ENCODE measurements around the gene SLITRK3.
"Not testable (repeated sequence)": the region's sequence is repeated elsewhere in the genome, so short reads cannot be mapped to it uniquely, and the experiment has no call there.

SLITRK3 gene

GRCh38 chr3:165188452-165188851 lies 7.7 kb downstream of the SLITRK3 start:
- DNase-seq: no peak

- no peak for DNase-seq
These were observed 10.4 kb downstream of the SLITRK3 start for GRCh38 chr3:165185707-165186327.

- no peak for DNase-seq
These were observed 14.6 kb downstream of the SLITRK3 start for GRCh38 chr3:165181556-165181955.

GRCh38 chr3:165170236-165170635 lies 25.9 kb downstream of the SLITRK3 start:
- no peak for DNase-seq

GRCh38 chr3:165169368-165169767 lies 26.8 kb downstream of the SLITRK3 start:
- DNase-seq: no peak

GRCh38 chr3:165162883-165163282 lies 33.3 kb downstream of the SLITRK3 start:
- DNase-seq: no peak

GRCh38 chr3:165159760-165160421 lies 36.3 kb downstream of the SLITRK3 start:
- DNase-seq: no peak

- no peak for DNase-seq
These were observed 38.2 kb downstream of the SLITRK3 start for GRCh38 chr3:165158011-165158410.

GRCh38 chr3:165156757-165157420 lies 39.3 kb downstream of the SLITRK3 start:
- no peak for DNase-seq

- no peak for DNase-seq
These were observed 47.2 kb downstream of the SLITRK3 start for GRCh38 chr3:165148876-165149441.

- no peak for DNase-seq
These were observed 51.9 kb downstream of the SLITRK3 start for GRCh38 chr3:165144271-165144670.

GRCh38 chr3:165139918-165140317 lies 56.3 kb downstream of the SLITRK3 start:
- DNase-seq: not testable (repeated sequence)

Data from activated CD4-positive, alpha-beta T cell treated with anti-CD3 and anti-CD28 coated beads, Interleukin-2, amount 50 U/mL, for 1 hour (primary cell).